ENCODE results near the gene ZNF24. TPM values are rescaled to one million over a fixed set of nuclear protein-coding genes. Genes with fewer than 3 reads are reported as not detected.

Gene ZNF24
- total RNA-seq, 1 experiment from 2014 or later, result 57.9 TPM

- peaks cover 5% of the 10 kb centered on the region in 2 experiments; a peak in 2 of 5 replicates for H3K9me3 Mint-ChIP-seq
- Histone ChIP-seq H4K8ac (replicated peaks; ENCODE audit: insufficient read length, low read depth, low read length) (no peak within 1 kb of the TSS), H3K4me1 (ENCODE audit: insufficient read depth, low read length) (no peaks in the 10 kb centered on the region; the same call in 1 of the 2 replicates), H4K20me1 (ENCODE audit: control insufficient read depth, insufficient read depth, insufficient read length) (no peaks in the 10 kb centered on the region), H3T11ph (ENCODE audit: low read length) (no peak within 1 kb of the TSS), H2BK12ac (ENCODE audit: insufficient read length, low read depth, low read length) (no peak within 1 kb of the TSS), H3K9me3 (ENCODE audit: control insufficient read depth, low read depth, low read length) (no peaks in the 10 kb centered on the region), H3K27me3 (ENCODE audit: insufficient read depth, low read length) (no peaks in the 10 kb centered on the region), H3K18ac (ENCODE audit: insufficient read length, low read depth, low read length) (no peak within 1 kb of the TSS), H3K56ac (ENCODE audit: insufficient read length, low read depth, low read length) (no peak within 1 kb of the TSS), H4K91ac (ENCODE audit: insufficient read length, low read depth, low read length) (no peak within 1 kb of the TSS), H4K5ac (ENCODE audit: insufficient read length, low read depth, low read length) (no peak within 1 kb of the TSS), H3K23ac (ENCODE audit: insufficient read length, low read depth, low read length) (no peak within 1 kb of the TSS), H3K4ac (ENCODE audit: low read depth, low read length) (no peak within 1 kb of the TSS), H3K9ac (ENCODE audit: extremely low read depth, insufficient read length, low read length) (no peak within 1 kb of the TSS), H2BK20ac (ENCODE audit: low read depth, low read length, poor library complexity, severe bottlenecking) (no peak within 1 kb of the TSS), H2AK5ac (ENCODE audit: insufficient read length, low read length) (no peak within 1 kb of the TSS), H3K4me2 (ENCODE audit: insufficient read depth, insufficient read length, low read length) (peak within 1 kb of the TSS; percentile 68), H2BK15ac (ENCODE audit: low read depth, low read length) (no peak within 1 kb of the TSS), H2BK5ac (ENCODE audit: insufficient read length, low read length) (no peak within 1 kb of the TSS), H3K79me2 (ENCODE audit: insufficient read depth, low read length) (no peaks in the 10 kb centered on the region), H3K79me1 (ENCODE audit: insufficient read depth, low read depth, low read length, poor library complexity, severe bottlenecking) (no peaks in the 10 kb centered on the region), H2BK120ac (ENCODE audit: low read depth, low read length, poor library complexity, severe bottlenecking) (no peak within 1 kb of the TSS), H3K23me2 (ENCODE audit: insufficient read length, low read depth, low read length, poor library complexity, severe bottlenecking) (peaks cover 4% of the 10 kb centered on the region), H2AFZ (ENCODE audit: low read length) (no peak within 1 kb of the TSS), H3K14ac (ENCODE audit: insufficient read depth, low read length) (no peak within 1 kb of the TSS; the same call in 1 of the 2 replicates), H3K27ac (ENCODE audit: insufficient read length, low read depth, low read length) (no peak within 1 kb of the TSS)
- peaks cover 8 to 14% of the 10 kb centered on the region in 2 experiments for H3K4me1 Mint-ChIP-seq
- no peaks in the 10 kb centered on the region for H3K36me3 Mint-ChIP-seq (ENCODE audit: insufficient read depth in 1 of 3, low read depth in 3 of 3)
- no peak within 1 kb of the TSS; a peak in 1 of 7 replicates for H3K27ac Mint-ChIP-seq
- no CpG with 5 or more reads among the region's 78 CpGs for WGBS (ENCODE audit: extremely low coverage, insufficient read length, low lambda C conversion rate)
- peak; percentile 90 for DNase-seq
- H3K27me3 Mint-ChIP-seq (ENCODE audit: low read depth), result peaks cover 23% of the 10 kb centered on the region
- no peak; the same call in 2 of the 3 replicates for TF ChIP-seq CTCF (conservative IDR thresholded peaks at IDR 0.05)
- H3K4me3 Mint-ChIP-seq, result peak within 1 kb of the TSS; percentile 77 to 89
These were observed 32.8 kb upstream of the ZNF24 start, which contains the start of gene ZNF396 for GRCh38 chr18:35376742-35377695. Gene ZNF396 (minus strand): TSS chr18:35377337. CDS start chr18:35374292, 3,045 bp downstream.
